ENCODE measurements around the gene ZNF280D. TPM values are rescaled to one million over a fixed set of nuclear protein-coding genes. Genes with fewer than 3 reads are reported as not detected.

The ZNF280D gene
- total and polyA plus RNA-seq, 7 donors, result 5.8 to 75.3 (median 53.6) TPM

DNA sequence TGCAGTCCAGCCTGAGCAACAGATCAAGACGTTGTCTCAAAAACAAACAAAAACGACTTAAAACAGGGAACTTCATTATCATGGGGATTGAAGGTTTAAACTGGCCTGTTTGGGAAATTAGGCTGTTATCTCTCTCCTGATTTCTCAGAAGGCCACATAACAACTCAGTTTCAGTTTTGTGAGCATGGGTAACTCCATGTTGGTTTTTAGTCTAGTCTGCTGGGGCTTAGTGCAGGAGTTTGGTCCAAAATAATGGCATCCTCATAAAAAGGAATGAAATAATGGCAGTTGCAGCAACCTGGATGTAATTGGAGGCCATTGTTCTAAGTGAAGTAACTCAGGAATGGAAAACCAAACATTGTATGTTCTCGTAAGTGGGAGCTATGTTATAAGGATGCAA, 2.3 kb upstream of the ZNF280D start:
- H3K4me1 ChIP-seq, result peaks cover 0 to 51% (median 40%) of the 10 kb centered on the region in 4 donors
- WGBS, 2 donors, result 61 to 64% methylated on average over 3 of the region's 3 CpGs
- no peaks in the 10 kb centered on the region for H3K27me3 ChIP-seq
- TF ChIP-seq, protein P1, sequence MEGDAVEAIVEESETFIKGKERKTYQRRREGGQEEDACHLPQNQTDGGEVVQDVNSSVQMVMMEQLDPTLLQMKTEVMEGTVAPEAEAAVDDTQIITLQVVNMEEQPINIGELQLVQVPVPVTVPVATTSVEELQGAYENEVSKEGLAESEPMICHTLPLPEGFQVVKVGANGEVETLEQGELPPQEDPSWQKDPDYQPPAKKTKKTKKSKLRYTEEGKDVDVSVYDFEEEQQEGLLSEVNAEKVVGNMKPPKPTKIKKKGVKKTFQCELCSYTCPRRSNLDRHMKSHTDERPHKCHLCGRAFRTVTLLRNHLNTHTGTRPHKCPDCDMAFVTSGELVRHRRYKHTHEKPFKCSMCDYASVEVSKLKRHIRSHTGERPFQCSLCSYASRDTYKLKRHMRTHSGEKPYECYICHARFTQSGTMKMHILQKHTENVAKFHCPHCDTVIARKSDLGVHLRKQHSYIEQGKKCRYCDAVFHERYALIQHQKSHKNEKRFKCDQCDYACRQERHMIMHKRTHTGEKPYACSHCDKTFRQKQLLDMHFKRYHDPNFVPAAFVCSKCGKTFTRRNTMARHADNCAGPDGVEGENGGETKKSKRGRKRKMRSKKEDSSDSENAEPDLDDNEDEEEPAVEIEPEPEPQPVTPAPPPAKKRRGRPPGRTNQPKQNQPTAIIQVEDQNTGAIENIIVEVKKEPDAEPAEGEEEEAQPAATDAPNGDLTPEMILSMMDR (IDR thresholded peaks at IDR 0.05), result no peak
- TF ChIP-seq EP300 (IDR thresholded peaks at IDR 0.05) (no peak), POLR2A (IDR thresholded peaks at IDR 0.05) (no peak), POLR2AphosphoS5 (IDR thresholded peaks at IDR 0.05) (no peak)
- H3K9me3 ChIP-seq, result no peaks in the 10 kb centered on the region
- no peak for DNase-seq
- H3K36me3 ChIP-seq, result no peaks in the 10 kb centered on the region
- peak overlapping the region in 2 of 4 donors; percentile 68 to 70 for H3K27ac ChIP-seq
- intact Hi-C loops (cut with DNase I), result no loop called here
- no peak overlapping the region for H3K4me3 ChIP-seq

DNA sequence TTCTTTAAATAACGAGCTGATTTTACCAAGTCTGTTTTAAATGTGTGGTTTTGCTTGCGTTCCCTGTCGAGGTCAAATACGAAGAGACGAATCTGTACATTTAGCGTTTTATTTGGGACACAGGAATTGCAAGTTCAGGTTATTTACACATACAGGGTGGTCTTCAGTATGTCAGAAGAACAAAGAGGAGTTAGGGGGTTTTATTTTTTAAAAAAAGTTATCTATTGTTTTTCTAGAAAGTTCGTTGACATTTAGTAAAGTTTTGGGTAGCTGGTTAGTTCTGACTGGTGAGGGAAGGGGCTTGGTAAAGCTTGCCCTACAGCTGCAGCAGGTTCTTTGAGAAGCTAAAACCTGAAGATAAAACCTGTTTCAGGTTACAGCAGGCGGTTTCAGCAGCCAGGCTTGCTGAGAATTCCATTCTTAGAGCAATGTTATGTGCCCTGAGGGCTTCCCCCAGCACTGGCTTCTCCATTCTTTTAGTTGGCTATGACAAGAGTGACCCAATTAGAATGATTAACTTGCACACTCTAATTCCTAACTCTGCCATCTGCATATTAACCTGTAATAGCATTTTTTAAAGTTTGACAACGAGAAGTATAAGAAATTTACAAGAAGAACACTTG, 815 bp upstream of the ZNF280D start:
- Histone ChIP-seq H3K27ac (peak overlapping the region; percentile 95 to 99 (median 98)), H3K27me3 (no peaks in the 10 kb centered on the region), H3K4me3 (peak overlapping the region in 3 of 4 donors; percentile 65 to 90 (median 71)), H3K9me3 (no peaks in the 10 kb centered on the region), H3K36me3 (no peaks in the 10 kb centered on the region), H3K4me1 (peaks cover 0 to 66% (median 54%) of the 10 kb centered on the region in 4 donors)
- no peak for DNase-seq
- no peak for TF ChIP-seq POLR2AphosphoS5 (IDR thresholded peaks at IDR 0.05)
- no peak for TF ChIP-seq POLR2A (IDR thresholded peaks at IDR 0.05)
- intact Hi-C loops (cut with DNase I), result no loop called here
- 91 to 93% methylated on average over 9 of the region's 9 CpGs for WGBS, 2 donors

DNA sequence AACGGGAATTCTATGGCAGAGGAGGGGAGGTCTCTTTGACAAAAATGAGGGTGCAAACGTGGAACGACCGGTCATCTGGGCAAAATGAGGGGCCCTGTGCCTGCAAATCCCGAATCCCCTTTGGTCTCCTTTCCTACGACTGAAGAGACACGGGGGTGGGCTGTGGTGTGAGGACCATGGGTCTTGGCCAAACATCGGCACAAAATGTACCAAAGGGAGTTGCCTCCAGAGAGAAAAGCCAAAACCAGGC, 498 bp downstream of the ZNF280D start:
- 0% methylated on average over 8 of the region's 8 CpGs for WGBS, 2 donors
- peaks cover 0 to 70% (median 62%) of the 10 kb centered on the region in 4 donors for H3K4me1 ChIP-seq
- intact Hi-C loops (cut with DNase I), result loop anchor here (1.0 to 2.0 kb wide), 2 partner anchors 100 to 153 kb away; no protein-coding TSS in a partner anchor

DNA sequence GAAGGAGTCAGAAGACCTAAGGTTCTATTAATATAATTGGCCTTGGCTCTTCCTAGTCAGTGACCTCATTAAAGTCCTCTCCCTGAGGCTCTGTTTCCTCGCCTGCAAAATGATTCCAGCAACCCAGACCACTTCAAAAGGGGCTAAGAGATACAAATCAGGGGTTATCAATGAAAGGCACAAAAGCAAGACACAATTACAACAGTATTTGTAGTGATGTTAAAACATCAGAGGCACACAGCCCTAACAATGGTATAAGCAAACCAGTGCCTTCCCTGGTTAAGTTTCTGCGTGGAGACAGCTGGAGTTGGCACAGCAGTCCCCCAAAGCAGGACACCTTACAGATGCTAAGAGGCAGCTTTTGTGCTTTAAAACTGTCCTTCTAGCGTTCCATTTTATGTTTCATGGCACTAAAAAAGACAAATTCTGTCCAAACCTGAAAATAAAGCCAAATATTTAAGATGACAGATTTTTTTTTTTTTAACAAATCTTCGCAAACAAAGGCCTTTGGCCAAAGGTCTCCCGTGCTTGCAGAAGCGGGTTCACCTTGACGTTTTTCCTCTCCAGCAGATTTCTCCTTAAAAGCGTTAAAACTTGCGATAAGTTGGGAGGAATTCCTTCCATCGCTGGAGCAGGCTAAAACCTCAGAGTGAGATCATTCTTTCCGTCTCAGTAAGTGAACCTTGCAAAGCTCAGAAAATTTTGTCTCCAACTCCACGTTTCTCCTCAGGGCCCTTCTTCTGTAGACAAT, 999 bp downstream of the ZNF280D start:
- H3K36me3 ChIP-seq, result no peaks in the 10 kb centered on the region
- H3K4me1 ChIP-seq, result peaks cover 0 to 67% (median 57%) of the 10 kb centered on the region in 4 donors
- H3K27me3 ChIP-seq, result no peaks in the 10 kb centered on the region
- H3K27ac ChIP-seq, result peak overlapping the region; percentile 95 to 99 (median 98)
- intact Hi-C loops (cut with DNase I), result loop anchor here (2.0 kb wide), 1 partner anchor 100 kb away; no protein-coding TSS in a partner anchor
- no peak for DNase-seq
- 3 to 9% methylated on average over 12 of the region's 12 CpGs for WGBS, 2 donors
- no peaks in the 10 kb centered on the region for H3K9me3 ChIP-seq
- TF ChIP-seq EP300 (IDR thresholded peaks at IDR 0.05), result no peak
- TF ChIP-seq, protein P1 (IDR thresholded peaks at IDR 0.05), result no peak
- no peak for TF ChIP-seq POLR2A (IDR thresholded peaks at IDR 0.05)
- TF ChIP-seq POLR2AphosphoS5 (IDR thresholded peaks at IDR 0.05), result no peak
- H3K4me3 ChIP-seq, result peak overlapping the region; percentile 54 to 90 (median 68)

More for the DNA sequence above, 498 bp downstream of the ZNF280D start:
- peak; percentile 82 for DNase-seq
- TF ChIP-seq POLR2AphosphoS5 (IDR thresholded peaks at IDR 0.05), result peak in 2 of 4 donors; percentile 17 to 32
- no peak for TF ChIP-seq POLR2A (IDR thresholded peaks at IDR 0.05)
- no peak for TF ChIP-seq EP300 (IDR thresholded peaks at IDR 0.05)
- Histone ChIP-seq H3K36me3 (no peaks in the 10 kb centered on the region), H3K27ac (peak overlapping the region; percentile 95 to 99 (median 98)), H3K27me3 (no peaks in the 10 kb centered on the region), H3K4me3 (peak overlapping the region; percentile 54 to 90 (median 68)), H3K9me3 (no peaks in the 10 kb centered on the region)

- H3K4me1 ChIP-seq, result peaks cover 0 to 67% (median 50%) of the 10 kb centered on the region in 4 donors
- intact Hi-C loops (cut with DNase I), result no loop called here
- H3K9me3 ChIP-seq, result no peaks in the 10 kb centered on the region
- no peak for DNase-seq
- peak overlapping the region; percentile 95 to 99 (median 98) for H3K27ac ChIP-seq
- TF ChIP-seq, protein P1 (IDR thresholded peaks at IDR 0.05), result no peak
- TF ChIP-seq POLR2A (IDR thresholded peaks at IDR 0.05) (no peak), EP300 (IDR thresholded peaks at IDR 0.05) (no peak), POLR2AphosphoS5 (IDR thresholded peaks at IDR 0.05) (no peak)
- no peaks in the 10 kb centered on the region for H3K36me3 ChIP-seq
- 55 to 67% methylated on average over 8 of the region's 8 CpGs for WGBS, 2 donors
- H3K4me3 ChIP-seq, result peak overlapping the region; percentile 54 to 90 (median 68)
- no peaks in the 10 kb centered on the region for H3K27me3 ChIP-seq
These were observed 1.8 kb downstream of the ZNF280D start for GRCh38 chr15:56731548-56731947.
